HS-5 (cell line): ENCODE results near the gene EID2B.
A peak's percentile ranks its signal among the peaks of the same experiment; 100 is the strongest.

ENCODE experiments used
- DNase-seq: peaks from one replicate; pipeline ENCODE4 v3.0.0-alpha.2; 2012; ENCODE audit warnings: low read depth

EID2B gene

DNA sequence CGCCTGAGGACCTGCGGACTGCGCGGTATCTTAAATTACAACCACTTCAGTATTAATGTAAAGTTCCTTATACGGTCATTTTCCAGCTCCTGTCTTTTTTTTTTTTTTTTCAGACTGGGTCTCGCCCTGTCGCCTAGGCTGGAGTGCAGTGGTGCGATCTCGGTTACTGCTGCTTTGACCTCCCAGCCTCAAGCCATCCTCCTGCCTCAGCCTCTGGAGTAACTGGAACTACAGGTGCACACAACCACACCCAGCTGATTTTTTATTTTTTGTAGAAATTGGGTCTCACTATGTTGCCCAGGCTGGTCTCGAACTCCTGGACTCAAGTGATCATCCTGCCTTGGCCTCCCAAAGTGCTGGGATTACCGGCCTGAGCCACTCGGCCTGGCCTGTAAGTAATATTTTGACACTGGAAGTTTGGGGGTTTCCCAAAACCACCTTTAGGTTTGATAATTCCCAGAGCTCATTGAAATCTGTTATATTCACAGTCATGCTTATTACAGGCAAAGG lies 406 bp upstream of the EID2B start:
- DNase-seq = no peak

DNA sequence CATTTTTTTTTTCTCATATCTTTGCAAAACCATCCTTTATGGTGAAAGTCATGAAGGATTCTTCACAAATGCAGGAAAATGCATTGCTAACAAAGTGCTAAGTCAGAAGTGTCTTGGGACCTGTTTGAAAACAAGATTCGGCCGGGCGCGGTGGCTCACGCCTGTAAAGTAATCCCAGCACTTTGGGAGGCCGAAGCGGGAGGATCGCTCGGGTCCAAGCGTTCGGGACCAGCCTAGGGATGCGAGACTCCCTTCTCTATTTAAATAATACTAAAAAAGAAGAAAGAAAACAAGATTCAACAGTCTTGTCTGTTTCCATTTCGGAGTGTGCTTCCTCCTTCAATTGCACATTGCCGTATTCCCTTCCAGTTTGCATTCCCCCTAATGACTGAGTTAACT lies 819 bp downstream of the EID2B start:
- DNase-seq = no peak

DNA sequence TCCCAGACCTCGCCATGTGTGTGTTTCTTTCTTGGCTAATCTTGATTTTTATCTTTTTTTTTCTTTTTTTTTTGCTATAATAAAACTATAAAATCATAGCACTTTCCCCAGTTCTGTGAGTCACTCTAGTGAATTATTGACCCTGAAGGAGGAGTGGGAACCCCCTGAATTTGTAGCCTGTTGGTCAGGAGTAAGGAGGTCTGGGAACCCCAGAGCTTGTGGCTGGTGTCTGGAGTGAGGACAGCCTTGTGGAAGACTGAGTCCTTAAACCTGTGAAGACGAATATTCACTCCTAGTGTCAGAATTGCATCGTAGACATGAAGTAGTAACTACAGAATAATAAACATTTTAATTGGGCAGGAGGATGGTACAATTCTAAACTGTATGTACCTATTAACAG lies 7.4 kb downstream of the EID2B start:
- no peak for DNase-seq

DNA sequence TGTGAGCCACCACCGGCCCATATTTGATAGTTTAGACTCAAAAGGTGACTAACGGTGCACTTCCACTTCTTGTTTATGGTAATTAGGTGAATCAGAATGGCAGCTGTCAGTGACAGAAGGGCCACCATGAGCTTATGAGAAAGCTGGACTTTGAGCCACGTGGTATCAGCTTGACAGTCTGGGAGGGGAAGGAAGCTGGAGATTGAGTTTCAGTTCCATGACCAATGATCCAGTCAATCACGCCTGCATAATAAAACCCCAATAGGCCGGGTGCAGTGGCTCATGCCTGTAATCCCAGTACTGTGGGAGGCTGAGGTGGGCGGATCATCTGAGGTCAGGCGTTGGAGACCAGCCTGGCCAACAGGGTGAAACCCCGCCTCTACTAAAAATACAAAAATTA lies 8.2 kb downstream of the EID2B start:
- DNase-seq = no peak

DNA sequence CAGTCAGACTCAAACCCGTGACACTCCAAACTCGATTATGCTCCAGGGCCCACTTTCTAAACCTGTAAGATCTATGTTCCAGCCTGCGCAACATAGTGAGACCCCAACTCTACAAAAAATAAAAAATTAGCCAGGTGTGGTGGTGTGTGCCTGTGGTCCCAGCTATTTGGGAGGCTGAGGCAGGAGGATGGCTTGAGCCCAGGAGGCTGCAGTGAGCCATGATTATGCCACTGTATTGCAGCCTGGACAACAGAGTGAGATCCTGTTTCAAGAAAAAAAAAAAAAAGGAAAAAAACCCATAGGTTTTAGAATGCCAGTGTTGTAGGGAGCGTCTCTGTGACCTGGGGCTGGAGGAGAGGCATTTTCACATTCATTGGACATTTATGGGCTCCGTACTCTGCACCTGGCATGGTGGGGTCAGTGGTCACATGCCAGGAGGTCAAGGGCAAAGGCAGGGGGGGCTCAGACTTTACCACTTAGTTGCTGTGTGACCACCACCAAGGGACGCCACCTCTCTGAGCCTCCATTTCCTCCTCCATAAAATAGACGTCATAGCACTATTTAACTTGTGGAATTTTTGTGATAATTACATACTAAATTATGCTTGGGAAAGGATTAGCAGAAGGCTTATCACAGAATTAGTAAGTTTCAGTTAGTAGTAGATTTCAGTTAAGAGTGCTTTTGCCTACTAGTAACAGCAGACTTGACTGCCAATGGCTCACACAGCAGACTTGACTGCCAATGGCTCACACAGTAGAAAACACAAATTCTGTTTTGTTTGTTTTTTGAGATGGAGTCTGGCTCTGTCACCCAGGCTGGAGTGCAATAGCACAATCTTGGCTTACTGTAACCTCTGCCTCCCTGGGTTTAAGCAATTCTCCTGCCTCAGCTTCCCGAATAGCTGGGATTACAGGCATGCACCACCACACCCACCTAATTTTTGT lies 11.8 kb downstream of the EID2B start:
- no peak for DNase-seq

DNA sequence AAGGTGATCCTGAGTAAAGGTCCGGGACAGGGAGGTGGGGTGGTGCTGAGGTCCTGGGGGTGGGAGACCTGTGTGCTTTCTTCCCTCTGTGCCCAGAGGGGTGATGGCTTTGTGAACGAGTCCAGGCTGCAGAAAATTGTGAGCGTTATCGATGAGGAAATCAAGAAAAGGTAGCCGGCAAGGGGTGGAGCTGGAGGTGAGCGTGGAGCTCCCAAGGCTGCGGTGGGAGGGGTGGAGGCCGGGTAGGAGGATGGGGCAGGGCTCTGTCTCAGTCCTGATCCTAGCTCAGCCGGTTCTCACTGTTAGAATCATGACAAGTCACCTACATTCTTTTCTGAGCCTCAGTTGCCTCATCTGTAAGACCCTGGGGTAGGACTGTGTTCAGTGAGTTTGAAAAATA lies 13.7 kb downstream of the EID2B start:
- DNase-seq = no peak

DNA sequence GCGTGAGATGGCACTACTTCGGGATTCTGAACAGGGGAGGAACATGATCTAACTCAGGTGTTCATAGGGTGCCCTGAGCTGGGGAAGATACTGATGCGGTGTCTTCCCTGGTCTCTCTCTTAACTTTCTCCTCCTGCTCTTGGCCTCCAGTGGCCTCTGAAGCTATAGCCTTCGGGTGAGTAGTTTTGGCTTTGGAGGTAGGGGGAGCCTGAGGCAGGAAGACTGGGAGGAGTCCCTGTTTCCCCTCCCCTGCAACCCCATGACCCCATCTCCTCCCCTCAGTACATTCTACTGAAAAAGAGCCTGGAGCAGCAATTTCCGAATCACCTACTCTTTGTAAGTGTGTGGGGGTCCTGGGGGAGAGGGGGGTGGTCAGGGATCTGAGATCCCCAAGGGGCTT lies 14.2 kb downstream of the EID2B start:
- DNase-seq = no peak

DNA sequence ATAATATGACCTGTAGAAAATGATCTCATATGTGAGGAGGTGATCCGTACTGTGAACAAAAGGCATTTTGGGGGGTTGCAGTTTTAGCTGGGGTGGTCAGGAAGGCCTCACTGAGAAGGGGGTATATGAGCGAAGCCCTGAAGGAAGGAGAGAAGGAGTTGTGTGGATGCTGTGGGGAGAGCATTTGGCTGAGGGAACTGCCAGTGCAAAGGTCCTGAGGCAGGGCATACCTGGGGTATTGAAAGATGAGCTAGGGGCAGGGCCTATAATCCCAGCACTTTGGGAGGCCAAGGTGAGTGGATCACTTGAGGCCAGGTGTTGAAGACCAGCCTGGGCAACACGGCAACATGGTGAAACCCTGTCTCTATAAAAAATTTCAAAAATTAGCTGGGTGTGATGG lies 15.2 kb downstream of the EID2B start:
- no peak for DNase-seq

DNA sequence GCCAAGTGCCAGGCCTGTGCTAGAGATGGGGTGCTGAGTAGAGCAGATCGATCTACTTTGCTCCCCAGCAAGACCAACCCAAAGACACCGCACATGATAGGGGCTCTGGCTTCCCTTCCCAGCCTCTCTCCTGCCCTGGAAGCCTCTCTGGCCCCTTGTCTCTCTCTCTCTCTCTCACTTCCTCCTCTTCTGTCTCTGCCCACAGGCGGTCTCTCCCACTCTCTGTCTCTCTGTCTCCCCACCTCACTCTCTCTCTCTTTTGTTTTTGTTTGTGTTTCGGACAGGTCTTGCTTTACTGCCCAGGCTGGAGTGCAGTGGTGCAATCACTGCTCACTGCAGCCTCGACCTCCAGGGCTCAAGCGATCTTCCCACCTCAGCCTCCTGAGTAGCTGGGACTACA lies 16.4 kb downstream of the EID2B start:
- DNase-seq = no peak

DNA sequence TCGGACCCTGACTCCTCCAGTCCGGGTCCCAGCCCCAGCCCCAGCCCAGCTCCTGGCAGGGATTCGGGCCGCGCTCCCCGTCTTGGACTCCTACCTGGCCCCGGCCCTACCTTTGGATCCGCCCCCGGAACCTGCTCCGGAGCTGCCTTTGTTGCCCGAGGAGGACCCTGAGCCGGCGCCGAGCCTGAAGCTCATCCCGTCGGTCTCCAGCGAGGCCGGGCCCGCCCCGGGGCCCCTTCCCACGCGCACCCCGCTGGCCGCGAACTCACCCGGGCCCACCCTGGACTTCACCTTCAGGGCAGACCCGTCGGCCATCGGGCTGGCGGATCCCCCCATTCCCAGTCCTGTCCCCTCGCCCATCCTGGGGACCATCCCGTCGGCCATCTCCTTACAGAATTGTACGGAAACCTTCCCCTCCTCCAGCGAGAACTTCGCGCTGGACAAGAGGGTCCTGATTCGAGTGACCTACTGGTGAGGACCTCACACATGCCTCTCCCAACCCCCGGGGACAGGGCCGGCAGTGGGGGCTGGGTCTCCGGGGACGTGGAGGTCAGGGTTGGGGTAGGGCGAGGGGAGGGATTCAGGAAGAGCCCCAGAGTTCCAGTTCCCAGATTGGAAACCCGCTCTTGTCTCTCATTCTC lies 17.0 kb downstream of the EID2B start:
- no peak for DNase-seq

DNA sequence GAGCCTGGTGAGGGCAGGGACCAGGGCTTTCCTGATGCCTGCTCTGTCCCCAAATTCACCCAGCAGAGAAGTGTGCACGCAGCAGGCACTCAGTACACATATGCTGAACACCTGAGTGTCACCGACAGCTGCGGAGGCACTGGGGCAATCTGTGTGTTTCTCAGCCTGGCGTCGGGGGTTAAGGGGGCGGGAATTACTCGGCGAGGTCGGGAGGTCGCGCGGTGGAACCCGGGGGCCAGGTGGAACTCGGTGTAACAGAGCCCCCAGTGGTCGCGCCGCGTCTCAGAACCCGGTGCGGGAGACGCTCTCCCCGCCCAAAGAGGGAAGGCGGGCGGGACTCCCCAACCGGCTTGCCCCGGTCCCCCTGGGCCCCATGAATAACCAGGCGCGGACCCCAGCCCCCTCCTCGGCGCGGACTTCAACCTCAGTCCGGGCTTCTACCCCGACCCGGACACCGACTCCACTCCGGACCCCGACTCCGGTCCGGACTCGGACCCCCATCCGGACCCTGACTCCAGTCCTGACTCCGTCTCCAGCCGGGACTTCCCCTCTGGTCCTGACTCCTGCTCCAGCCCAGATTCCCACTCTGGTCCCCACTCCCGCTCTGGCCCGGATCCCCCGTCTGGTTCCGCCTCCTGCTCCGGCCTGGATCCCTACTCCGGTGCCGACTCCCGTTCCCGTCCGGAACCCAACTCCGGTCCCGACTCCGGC lies 17.7 kb downstream of the EID2B start, which contains the start of gene SELENOV:
TSS of gene SELENOV (plus strand) at position 300 of the 711 bp plus-strand sequence. CDS start at position 374, 74 bp downstream.
- no peak for DNase-seq

DNA sequence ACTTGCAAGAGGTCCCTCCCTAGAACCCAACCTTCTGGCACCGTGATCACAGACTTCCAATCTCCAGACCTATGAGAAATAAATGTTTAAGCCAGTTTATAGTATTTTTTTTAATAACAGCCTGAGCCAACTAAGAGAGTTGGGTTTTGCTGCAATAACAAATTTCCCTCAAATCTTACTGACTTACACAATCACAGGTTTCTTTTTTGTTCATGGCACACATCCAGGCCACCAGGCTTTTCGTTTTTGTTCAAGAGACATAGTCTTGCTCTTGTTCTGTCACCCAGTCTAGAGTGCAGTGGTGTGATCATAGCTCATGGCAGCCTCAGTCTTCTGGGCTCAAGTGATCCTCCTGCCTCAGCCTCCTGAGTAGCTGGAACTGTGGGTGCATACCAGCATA lies 19.7 kb downstream of the EID2B start:
- no peak for DNase-seq

DNA sequence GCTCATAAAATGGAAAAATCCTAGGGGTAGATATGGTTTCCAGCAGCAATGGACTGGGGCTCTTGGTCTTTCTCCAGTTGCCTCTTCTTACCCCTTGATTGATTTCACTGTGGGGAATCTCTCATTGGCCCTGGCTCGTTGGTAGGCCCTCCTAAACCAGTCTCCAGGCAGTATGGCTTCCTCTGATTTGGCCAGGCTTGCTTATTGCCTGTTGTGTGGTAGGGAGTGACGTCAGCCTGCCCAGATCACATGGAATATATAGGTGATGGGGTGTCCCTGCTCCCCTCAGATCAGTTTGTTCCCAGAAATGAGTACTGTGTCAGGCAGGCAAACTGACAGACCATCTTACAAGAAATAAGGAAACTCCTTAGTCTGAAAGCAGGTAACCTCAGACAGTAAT lies 23.4 kb downstream of the EID2B start:
- DNase-seq = no peak

DNA sequence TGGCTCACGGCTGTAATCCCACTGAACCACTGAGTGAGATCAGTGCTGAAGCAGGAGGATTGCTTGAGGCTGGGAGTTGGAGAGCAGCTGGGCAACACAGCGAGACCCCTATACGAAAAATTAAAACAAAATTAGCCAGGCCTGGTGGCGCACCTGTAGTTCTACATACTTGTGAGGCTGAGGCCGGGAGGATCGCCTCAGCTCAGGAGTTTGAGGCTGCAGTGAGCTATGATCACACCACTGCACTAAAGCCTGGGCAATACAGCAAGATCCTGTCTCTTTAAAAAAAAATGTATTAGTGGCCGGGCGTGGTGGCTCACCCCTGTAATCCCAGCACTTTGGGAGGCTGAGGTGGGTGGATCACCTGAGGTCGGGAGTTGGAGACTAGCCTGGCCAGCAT lies 24.0 kb downstream of the EID2B start:
- DNase-seq = no peak

DNA sequence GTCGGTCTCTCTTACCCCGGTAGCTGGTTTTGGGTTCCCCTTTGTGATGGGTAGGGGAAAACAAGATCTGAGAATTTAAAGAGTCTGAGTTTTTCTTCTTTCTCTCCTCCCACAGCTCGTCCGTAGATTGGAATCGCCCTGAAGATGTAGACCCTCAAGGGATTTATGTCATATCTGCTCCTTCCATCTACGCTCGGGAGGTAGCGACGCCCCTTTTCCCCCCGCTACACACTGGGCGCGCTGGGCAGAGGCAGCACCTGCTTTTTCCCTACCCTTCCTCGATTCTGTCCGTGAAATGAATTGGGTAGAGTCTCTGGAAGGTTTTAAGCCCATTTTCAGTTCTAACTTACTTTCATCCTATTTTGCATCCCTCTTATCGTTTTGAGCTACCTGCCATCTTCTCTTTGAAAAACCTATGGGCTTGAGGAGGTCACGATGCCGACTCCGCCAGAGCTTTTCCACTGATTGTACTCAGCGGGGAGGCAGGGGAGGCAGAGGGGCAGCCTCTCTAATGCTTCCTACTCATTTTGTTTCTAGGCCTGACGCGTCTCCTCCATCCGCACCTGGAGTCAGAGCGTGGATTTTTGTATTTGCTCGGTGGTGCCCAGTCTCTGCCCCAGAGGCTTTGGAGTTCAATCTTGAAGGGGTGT lies 24.8 kb downstream of the EID2B start:
- DNase-seq = no peak

DNA sequence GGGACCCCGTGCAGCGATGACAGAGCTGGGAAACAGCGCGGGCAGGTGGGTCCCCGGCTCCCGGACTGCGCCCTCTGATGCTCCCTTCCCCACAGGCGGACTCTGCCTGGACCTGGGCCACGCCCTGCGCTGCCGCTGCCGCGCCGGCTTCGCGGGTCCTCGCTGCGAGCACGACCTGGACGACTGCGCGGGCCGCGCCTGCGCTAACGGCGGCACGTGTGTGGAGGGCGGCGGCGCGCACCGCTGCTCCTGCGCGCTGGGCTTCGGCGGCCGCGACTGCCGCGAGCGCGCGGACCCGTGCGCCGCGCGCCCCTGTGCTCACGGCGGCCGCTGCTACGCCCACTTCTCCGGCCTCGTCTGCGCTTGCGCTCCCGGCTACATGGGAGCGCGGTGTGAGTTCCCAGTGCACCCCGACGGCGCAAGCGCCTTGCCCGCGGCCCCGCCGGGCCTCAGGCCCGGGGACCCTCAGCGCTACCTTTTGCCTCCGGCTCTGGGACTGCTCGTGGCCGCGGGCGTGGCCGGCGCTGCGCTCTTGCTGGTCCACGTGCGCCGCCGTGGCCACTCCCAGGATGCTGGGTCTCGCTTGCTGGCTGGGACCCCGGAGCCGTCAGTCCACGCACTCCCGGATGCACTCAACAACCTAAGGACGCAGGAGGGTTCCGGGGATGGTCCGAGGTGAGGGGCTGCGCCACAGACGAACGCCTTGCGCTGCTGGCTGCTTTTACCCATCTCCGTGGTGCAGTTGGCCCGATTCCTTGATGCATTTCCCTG lies 25.5 kb downstream of the EID2B start:
- peak; percentile 42 for DNase-seq

DNA sequence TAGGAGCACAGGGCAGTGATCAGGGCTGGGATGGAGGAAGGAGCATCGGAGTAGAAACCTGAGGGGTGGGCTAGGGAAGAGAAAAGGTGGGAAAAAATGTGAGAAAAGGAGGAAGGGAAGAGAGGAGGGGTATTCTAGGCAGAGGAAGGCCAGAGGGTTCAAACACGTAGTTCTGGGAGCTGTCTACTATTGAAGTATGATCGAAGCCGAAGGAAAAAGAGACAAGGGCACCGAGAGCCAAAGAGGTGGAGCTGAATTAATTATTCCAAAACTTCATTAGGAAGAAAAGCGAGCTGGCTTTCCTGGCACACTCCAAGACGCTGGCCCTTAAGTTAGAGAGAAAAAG lies 26.1 kb downstream of the EID2B start:
- no peak for DNase-seq

DNA sequence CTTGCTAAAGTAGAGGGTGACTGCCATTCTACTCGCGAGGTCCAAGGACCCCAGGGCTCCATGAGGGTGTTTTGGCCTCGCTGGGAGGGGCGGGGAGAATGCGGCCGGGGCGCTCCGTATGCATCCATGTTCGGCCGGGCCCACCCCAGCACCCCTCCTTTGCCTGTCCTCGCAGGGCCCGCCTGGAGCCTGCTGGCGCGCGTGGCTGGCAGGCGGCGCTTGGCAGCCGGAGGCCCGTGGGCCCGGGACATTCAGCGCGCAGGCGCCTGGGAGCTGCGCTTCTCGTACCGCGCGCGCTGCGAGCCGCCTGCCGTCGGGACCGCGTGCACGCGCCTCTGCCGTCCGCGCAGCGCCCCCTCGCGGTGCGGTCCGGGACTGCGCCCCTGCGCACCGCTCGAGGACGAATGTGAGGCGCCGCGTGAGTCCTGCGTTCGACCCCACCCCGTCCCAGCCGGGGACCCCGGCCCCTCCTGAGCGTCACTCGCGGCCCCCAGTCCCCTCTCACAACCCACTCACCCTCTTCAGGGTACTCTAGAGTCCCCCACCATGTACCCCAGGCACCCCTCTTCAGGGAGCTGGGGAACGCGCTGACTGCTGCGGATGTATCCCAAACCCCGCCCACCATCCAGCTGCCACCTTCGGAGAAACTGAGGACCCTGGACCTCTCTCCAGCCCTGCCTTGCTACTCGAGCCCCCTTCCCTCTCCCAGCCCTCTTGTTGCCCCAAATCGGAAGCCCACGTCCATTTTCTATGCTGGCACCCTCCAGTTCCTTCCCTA lies 29.8 kb downstream of the EID2B start:
- DNase-seq = no peak

DNA sequence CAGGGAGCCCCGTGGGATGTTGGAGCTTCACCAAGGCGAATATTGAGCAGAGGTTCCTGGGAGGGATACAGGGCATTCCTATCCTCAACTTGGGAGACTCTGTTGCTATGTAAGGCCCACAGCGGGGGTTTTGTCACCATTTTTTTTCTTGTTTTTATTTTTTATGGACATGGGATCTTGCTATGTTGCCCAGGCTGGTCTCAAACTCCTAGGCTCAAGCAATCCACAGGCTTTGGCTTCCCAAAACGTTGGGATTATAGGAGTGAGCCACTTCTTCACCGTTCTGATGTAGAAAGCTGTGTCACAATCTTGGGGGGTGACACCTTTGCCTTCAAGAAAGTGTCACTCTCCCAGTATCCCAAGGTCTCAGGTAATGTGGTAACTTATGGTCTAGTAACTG lies 31.3 kb downstream of the EID2B start:
- no peak for DNase-seq

DNA sequence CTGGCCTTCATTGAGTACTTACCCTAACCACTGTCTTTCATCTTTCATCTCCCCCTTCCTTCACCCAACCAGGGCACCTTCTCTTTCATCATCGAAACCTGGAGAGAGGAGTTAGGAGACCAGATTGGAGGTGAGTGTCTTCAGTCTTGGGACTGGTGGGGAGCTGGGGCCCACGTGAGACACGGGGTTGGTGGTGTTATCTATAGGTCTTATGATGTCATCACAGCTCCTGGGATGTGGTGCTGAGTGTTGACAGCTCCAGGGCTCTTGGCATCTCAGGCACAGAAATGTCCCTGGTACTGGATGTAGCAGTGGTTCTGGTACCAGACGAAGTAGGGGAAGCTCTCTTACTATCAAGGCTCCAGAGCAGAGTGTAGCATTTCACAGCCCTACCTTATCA lies 32.1 kb downstream of the EID2B start:
- DNase-seq = no peak

DNA sequence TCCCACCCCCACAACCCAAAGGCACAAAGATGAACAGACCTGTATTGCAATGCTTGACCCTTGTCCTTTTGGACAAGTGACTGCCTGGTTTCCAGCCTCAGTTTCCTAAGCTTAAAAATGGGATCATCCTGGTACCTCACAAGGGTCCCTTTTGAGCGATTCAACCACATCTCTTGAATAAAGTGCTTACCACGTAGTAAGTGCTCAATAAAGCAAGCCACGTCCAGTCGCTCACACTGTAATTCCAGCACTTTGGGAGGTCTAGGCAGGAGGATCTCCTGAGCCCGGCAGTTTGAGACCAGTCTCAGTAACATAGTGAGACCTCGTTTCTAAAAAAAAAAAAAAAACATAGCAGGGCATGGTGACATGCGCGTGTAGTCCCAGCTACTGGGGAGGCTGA lies 32.7 kb downstream of the EID2B start:
- DNase-seq = no peak
